Umbilical cord (tissue), 2 donors: ENCODE results near the gene ZNF516. TPM values are rescaled to one million over a fixed set of nuclear protein-coding genes. Genes with fewer than 3 reads are reported as not detected.

Source experiments
- DNase-seq: peaks from one replicate; pipeline ENCODE4 v3.0.0-alpha.2; 2015; ENCODE audit warnings: low spot score
- total RNA-seq: library from RNA; depleted of rRNA; stranded (reverse); fragments of >200 nt; gene quantifications from one replicate; pipeline ENCODE4 v1.2.3, GENCODE V29; 2014; ENCODE audit warnings: low replicate concordance; ENCODE audit not compliant: insufficient read depth

ZNF516 gene
- total RNA-seq, 1 donor from 2014 or later: 29.6 TPM

DNA sequence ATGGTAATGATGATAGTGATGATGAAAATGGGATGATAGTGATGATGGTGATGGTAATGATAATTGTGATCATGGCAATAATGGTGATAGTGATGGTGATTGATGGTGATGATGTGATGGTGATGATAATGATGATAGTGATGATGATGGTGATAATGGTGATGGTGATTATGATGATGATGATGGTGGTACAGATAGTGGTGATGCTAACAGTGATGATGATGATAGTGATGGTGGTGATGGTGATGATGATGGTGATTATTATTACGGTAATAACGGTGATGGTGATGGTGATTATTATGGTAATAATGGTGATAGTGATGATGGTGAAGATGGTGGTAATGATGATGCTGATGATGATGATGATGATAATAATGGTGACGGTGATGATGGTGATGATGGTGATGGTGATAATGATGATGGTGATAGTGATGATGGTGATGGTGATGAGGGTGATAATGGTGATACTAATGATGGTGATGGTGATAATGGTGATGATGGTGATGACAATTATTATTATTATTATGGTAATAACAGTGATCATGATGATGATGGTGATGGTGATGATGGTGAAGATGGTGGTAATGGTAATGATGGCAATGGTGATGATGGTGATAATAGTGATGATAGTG is 151.0 kb downstream of the ZNF516 start:
- no peak for DNase-seq

DNA sequence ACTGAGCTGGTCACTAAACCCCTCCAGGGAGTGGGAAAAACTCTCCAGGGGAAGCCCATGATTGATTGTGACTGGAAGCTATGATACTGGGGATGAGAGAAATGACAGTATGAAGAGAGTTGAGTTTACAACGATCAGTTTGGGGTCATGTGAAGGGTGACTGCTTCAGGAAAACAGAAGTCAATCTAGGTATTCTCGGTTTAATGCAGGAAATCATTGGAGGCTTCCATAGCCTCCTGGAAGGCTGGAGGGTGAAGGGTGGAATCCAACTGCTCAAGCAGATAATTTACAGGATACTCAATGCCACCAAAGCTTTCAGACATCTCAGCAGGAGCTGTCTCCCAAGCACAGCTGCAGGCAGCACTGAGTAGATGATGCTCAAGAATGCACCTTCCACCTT is 154.6 kb downstream of the ZNF516 start:
- no peak for DNase-seq

DNA sequence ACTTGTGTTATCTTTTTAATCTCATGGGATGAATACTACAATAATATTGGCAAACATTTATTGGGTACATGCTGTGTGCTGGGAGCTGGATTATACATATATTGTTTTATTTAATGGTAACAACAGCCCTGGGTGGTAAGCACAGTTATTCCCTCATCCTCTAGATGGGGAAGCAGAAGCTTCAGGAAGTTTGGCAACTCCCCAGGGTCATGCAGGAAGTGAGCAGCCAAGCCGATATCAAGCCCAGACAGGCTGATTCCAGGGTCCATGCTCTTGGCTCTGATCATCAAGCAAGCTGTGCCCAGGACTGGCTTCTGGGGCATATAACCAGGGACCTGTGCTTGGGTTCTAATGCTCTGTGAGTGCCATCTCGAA is 155.8 kb downstream of the ZNF516 start:
- DNase-seq: no peak

DNA sequence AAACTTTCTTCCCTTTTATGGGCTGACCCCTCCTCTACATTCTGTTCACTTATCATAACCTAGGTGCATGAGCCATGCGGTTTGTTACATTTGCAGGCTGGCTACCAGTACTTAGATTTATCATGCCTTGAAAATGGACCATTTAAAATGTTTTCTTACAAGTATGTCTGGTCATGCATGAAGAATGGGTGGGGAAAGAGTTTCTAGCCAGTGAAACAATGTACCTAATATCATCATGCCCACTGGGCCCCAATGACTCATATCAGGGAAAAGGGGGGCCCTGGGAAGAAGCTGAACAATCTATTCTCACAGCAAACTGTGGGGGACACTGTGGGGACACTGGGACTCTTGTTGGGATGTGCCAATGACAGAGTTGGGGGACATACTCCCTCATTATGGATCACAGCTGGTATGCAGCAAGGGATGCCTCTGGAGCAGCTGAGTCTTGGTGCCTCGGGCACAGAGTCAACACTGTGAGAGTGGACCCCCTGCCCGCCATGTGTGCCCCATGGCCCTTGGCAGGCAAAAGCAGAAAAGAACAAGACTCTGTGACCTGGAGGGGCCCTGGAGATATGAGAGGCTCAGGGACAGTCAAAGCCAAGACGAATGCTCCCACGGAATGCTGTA is 156.3 kb downstream of the ZNF516 start:
- DNase-seq: no peak

DNA sequence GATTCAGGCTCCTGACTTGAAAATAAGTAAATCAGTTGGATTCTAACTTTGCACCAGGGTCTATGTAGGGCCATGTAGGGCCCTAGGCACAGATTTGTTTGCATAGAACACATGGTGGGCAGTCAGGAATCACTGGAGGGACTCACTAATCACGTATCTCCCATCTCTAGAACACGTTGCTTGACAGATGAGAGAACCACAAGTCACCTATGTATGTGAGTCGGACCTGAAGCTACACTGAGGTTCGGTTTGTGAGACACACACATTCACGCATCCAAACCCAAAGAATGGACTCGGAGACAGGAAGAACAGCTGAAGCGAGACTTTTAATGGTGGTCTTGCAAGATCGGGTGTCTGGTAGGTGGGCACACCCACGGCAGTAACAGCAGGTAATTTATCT is 157.0 kb downstream of the ZNF516 start:
- no peak for DNase-seq

DNA sequence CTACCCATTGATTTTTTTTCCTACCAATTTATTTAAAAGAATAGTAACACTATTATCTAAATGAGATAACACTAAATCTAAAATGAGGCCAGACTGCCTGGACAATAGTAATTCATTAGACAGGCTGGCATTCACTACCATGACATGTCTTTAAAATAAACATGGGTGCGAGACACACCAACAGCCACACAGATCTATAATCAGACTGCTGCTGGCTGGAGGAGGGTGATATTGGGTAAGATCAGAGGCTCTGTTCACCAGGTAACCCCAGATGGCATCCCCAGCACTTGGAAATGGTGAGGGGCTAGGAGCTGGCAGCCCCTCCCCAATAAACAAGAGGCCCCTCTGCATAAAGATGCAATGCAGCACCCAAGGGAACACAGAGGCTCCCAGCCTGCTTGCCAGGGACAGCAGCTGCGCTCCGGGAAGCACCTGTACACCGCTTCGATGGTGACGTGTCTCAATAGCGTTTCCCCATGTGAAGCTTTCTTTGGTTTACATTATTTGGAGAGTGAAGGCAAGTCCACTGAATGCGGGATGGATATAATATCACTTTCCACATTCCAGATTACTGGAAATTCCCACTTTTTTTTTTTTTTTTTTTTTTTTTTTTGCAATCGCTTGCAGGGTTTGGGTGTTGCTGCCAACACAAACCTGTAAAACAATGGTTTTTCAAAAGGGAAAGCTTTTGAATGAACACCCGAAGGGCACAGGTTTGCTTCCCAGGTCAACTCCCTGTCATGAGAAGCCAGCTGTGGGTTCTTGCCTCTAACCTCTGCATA is 159.0 kb downstream of the ZNF516 start:
- no peak for DNase-seq

DNA sequence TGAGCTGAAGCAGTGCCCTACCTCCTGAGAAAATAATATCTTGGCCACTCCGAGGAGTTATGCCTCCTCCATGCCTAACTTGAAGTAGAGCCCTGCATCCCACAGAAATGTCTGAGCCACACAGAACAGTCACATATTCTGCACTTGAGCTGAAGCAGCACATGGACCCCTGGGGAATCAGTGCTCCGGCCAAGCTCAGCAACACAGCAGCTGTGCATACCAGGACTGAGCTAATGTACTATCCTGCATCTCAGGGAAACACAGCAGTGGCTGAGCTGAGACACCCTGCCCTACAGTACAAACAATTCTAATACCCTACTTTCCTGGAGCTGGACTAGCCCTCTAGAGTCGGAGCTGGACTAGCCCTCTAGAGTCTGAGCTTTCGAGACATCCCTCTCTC is 166.9 kb downstream of the ZNF516 start:
- no peak for DNase-seq

DNA sequence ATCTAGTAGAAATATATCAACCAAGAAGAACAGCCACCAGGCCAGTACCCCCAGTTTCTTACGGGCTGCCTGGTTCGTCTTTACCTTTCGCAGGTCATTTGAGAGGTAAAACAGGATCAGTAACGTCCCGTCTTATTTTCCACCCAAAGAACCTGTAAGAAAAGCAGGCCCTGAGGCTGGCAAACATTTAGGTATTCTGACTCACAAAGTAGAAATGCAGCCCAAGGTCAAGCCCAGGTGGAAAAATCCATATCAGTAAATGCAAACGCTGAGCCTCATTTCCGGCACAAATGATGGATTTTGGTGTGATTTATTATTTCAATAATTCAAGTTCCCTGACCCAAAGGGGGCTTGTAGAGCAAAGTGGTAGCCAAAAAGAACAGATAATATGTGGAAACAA is 171.2 kb downstream of the ZNF516 start:
- DNase-seq: no peak

DNA sequence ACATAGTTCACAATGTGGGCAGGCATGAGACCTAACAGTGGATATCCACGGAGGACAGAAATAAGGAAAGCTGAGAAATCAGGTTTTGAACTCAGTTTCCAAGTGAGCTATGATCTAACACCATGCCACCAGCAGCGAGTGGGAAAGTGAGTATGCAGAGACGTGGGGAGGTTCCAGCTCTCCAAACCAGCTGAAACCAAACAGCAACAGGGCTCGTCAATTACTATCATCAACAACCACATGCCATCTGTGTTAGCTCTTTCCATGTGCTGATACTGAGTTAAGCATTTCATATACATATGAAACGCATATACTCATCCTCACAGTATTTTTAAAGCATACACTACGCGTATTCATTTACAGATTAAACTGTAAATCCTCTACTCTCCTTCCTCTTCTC is 172.4 kb downstream of the ZNF516 start:
- DNase-seq: no peak

DNA sequence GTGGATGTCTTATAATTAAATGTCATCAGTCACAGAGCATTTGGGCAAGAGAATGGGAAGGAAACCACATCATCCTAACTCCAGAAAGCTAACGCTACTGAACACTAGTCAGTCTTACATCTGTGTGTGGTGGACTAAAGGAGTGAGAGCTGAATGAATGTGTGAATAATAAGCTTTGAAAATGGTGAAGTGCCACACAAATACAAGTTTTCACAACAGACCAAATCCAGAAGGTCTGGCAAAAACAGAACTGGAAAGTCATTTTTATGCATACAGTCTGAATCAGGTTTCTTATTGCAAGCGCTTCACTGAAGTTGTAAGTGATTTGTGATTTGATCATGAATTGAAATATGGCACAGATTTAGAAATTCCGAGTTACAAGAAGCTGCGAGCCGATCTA is 175.7 kb downstream of the ZNF516 start:
- DNase-seq: no peak

DNA sequence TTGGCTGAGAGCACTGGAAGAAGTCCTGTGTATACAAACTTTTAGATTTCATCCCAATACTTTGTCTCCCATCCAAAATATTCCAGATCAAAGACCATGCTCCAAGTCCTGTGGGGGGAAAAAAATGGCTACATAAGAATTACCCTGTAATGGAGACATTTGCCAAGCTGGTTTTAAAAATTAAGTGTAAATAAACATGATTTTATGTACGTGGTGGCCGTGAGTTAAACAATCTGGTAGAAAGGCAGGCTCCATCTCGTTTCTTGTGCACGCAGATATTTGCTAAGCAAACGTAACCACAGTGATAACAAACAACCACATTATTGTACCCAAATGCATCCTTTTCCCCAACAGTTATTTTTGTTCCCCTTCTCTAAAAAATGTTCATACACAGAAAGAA is 176.4 kb downstream of the ZNF516 start:
- DNase-seq: no peak

DNA sequence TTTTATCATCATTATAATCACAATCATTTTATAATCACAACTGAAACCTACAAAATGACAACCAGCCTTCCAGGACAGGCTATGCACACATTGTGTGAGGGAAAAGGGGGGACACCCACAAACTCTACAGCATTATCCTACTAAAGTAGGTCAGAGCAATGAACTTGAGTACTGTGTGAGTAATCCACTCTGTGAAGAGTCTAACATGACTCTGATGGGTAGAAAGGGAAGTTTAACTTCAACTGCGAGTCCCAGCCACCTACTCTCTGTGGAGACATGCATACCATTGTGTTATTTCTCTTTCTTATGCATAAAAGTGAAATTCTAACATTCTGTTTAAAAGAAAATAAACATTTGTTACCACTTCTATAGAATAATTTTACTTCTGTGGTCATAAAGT is 177.9 kb downstream of the ZNF516 start:
- no peak for DNase-seq

DNA sequence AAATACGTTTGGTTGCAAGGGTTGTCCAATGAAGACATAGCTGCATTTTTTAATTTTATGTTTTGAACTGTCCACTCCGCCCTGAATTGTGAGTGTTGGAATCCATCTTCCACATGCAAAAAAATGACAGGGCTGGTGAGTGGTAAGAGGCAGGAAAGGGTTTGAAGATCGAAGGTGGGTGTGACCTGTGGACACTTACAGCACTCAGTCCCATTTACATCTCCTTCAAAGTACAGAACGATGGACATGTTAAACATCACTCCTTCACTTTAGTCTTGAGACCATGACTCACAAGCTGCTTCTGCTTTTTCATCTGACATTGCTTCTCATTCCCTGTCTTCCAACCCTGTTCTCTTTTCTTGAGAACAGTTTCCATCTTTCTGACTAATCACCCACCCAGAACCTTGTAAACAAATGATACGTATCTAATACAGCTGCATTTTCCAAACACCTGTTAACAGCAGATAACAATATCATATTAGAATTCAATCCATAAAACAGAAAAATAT is 179.3 kb downstream of the ZNF516 start:
- DNase-seq: no peak

DNA sequence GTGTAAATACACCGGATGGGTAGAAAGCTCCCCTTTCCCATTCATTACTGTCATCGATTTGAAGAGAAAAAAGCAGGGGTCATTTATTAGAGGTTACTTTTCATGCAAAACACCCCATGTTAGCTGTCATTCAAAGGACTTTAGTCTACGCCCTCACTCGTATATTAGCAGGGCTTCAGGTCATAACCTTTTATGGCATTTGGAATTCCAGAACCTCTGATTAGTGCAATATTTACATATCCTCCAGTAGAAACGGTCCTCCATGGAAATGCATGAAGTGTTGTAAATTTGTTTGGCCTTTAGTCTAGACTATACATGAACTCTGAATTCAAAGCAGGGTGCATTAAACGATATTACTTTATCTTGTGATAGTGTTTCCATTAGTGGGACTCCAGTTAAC is 180.5 kb downstream of the ZNF516 start:
- no peak for DNase-seq

DNA sequence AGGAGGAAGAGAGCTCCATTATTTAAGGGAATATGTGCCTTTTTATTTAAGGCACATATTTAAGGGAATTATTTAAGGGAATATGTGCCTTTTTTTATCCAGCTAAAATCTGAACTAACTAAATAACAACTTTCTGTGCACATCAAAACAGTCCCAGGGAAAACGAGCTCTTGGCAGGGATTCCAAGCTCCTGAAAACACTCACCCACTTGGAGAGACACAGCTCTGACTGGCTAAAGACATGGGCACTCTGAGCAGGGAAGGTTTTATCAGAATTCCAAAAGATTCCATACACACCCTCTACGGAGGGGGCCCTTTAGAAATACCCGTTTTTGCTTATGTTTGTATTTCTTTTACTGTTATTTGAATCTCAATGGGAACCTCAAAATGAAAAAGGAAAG is 181.0 kb downstream of the ZNF516 start:
- peak; percentile 81 for DNase-seq
